Left lobe of liver (tissue), 2 donors: ENCODE results near the gene SIRT7. TPM values are rescaled to one million over a fixed set of nuclear protein-coding genes. Genes with fewer than 3 reads are reported as not detected.
A peak's percentile ranks its signal among the peaks of the same experiment; 100 is the strongest.
"Not testable (repeated sequence)": the region's sequence is repeated elsewhere in the genome, so short reads cannot be mapped to it uniquely, and the experiment has no call there.

Source experiments
- ATAC-seq: fragments of 200-7000 bp; cut with Tn5 transposase; one replicate; pipeline ENCODE4 v1.9.1; 2020; ENCODE audit warnings: mild to moderate bottlenecking, moderate library complexity
- DNase-seq: peaks from one replicate; pipeline ENCODE4 v3.0.0-alpha.2; 2020; ENCODE audit warnings: low spot score
- total RNA-seq: library from RNA; stranded (reverse); gene quantifications from one replicate; pipeline ENCODE4 v1.2.1, GENCODE V29; 2021
- donor health status: DM: no; HTN: no; CAD: no; lungs with moderate emphysema.
- donor health status: DM: no; HTN: yes; CAD: no.

SIRT7 gene
- total RNA-seq, 1 donor from 2014 or later, result 18.0 TPM

GRCh38 chr17:81921996-81922565, 4.1 kb upstream of the SIRT7 start:
- DNase-seq (no peak), ATAC-seq (no peak)

- DNase-seq, result no peak
- ATAC-seq, result no peak
Measured at GRCh38 chr17:81921537-81921862, 3.5 kb upstream of the SIRT7 start.

- no peak for ATAC-seq
- no peak for DNase-seq
Measured at GRCh38 chr17:81920612-81921536, 2.9 kb upstream of the SIRT7 start.

GRCh38 chr17:81918832-81919545, 1.0 kb upstream of the SIRT7 start:
- ATAC-seq, result peak; percentile 12
- DNase-seq, result no peak

GRCh38 chr17:81918333-81918669, 325 bp upstream of the SIRT7 start:
- not testable (repeated sequence) for DNase-seq
- ATAC-seq, result peak; percentile 36

GRCh38 chr17:81916234-81917001, 1.6 kb downstream of the SIRT7 start:
- ATAC-seq (no peak), DNase-seq (no peak)

GRCh38 chr17:81915331-81915730, 2.6 kb downstream of the SIRT7 start:
- ATAC-seq, result no peak
- no peak for DNase-seq

- no peak for ATAC-seq
- DNase-seq, result no peak
Measured at GRCh38 chr17:81914103-81914850, 3.7 kb downstream of the SIRT7 start.

GRCh38 chr17:81913394-81914102, 4.4 kb downstream of the SIRT7 start:
- ATAC-seq (no peak), DNase-seq (no peak)

- no peak for ATAC-seq
- no peak for DNase-seq
Measured at GRCh38 chr17:81912441-81913309, 5.3 kb downstream of the SIRT7 start.

GRCh38 chr17:81911969-81912368, 6.0 kb downstream of the SIRT7 start:
- DNase-seq (no peak), ATAC-seq (peak; percentile 0)

- ATAC-seq (peak; percentile 87), DNase-seq (peak; percentile 96)
Measured at GRCh38 chr17:81911277-81911961, 6.6 kb downstream of the SIRT7 start, which contains the start of gene PCYT2. Gene PCYT2, minus strand, starts transcription at chr17:81911399. Its CDS starts 44 bp downstream, at chr17:81911355.

GRCh38 chr17:81910840-81911276, 7.1 kb downstream of the SIRT7 start:
- ATAC-seq (peak; percentile 1), DNase-seq (no peak)

- ATAC-seq, result peak; percentile 51
- DNase-seq, result peak; percentile 78
Measured at GRCh38 chr17:81909966-81910839, 7.8 kb downstream of the SIRT7 start.

GRCh38 chr17:81909231-81909630, 8.7 kb downstream of the SIRT7 start:
- no peak for ATAC-seq

GRCh38 chr17:81908793-81909192, 9.2 kb downstream of the SIRT7 start:
- no peak for ATAC-seq
- DNase-seq, result no peak

More at GRCh38 chr17:81909231-81909630, 8.7 kb downstream of the SIRT7 start:
- DNase-seq, result no peak
